ENCODE results near the gene ESPN.
"Not testable (repeated sequence)": the region's sequence is repeated elsewhere in the genome, so short reads cannot be mapped to it uniquely, and the experiment has no call there.

Gene ESPN

GRCh38 chr1:6395130-6395529 is 29.4 kb upstream of the ESPN start:
- not testable (repeated sequence) for H3K27ac Mint-ChIP-seq (ENCODE audit: low read depth); ATAC-seq (replicated peaks; ENCODE audit: extremely low read depth, poor library complexity, severe bottlenecking); H3K9me3 Mint-ChIP-seq; DNase-seq (ENCODE audit: low spot score in 2 of 2); H3K27me3 Mint-ChIP-seq; H3K36me3 Mint-ChIP-seq (ENCODE audit: insufficient read depth); H3K4me3 Mint-ChIP-seq
- peaks cover 14% of the 10 kb centered on the region for H3K4me1 Mint-ChIP-seq

- H3K4me3 Mint-ChIP-seq, result not testable (repeated sequence)
Measured at GRCh38 chr1:6395781-6396244, 28.8 kb upstream of the ESPN start.

GRCh38 chr1:6396998-6397397 is 27.6 kb upstream of the ESPN start:
- no peak overlapping the region for H3K4me3 Mint-ChIP-seq
- H3K4me1 Mint-ChIP-seq, result peaks cover 14% of the 10 kb centered on the region
- no peak for DNase-seq (ENCODE audit: low spot score in 2 of 2)
- no peak overlapping the region for H3K27ac Mint-ChIP-seq (ENCODE audit: low read depth)
- peaks cover 6% of the 10 kb centered on the region for H3K36me3 Mint-ChIP-seq (ENCODE audit: insufficient read depth)
- peaks cover 9% of the 10 kb centered on the region for H3K27me3 Mint-ChIP-seq
- no peak for ATAC-seq (replicated peaks; ENCODE audit: extremely low read depth, poor library complexity, severe bottlenecking)
- no peaks in the 10 kb centered on the region for H3K9me3 Mint-ChIP-seq

More at GRCh38 chr1:6395781-6396244, 28.8 kb upstream of the ESPN start:
- not testable (repeated sequence) for H3K27me3 Mint-ChIP-seq; H3K36me3 Mint-ChIP-seq (ENCODE audit: insufficient read depth); H3K27ac Mint-ChIP-seq (ENCODE audit: low read depth); H3K9me3 Mint-ChIP-seq; DNase-seq (ENCODE audit: low spot score in 2 of 2); ATAC-seq (replicated peaks; ENCODE audit: extremely low read depth, poor library complexity, severe bottlenecking)
- peaks cover 14% of the 10 kb centered on the region for H3K4me1 Mint-ChIP-seq

- Mint-ChIP-seq H3K4me3 (no peak overlapping the region), H3K27ac (ENCODE audit: low read depth) (peak overlapping the region; percentile 45), H3K36me3 (ENCODE audit: insufficient read depth) (peaks cover 6% of the 10 kb centered on the region), H3K27me3 (peaks cover 9% of the 10 kb centered on the region), H3K4me1 (peaks cover 8% of the 10 kb centered on the region), H3K9me3 (no peaks in the 10 kb centered on the region)
- no peak for ATAC-seq (replicated peaks; ENCODE audit: extremely low read depth, poor library complexity, severe bottlenecking)
- no peak for DNase-seq (ENCODE audit: low spot score in 2 of 2)
Measured at GRCh38 chr1:6397844-6398441, 26.6 kb upstream of the ESPN start.

GRCh38 chr1:6399294-6399693 is 25.3 kb upstream of the ESPN start:
- peaks cover under 1% of the 10 kb centered on the region for H3K4me1 Mint-ChIP-seq
- H3K27ac Mint-ChIP-seq (ENCODE audit: low read depth), result no peak overlapping the region
- no peak overlapping the region for H3K4me3 Mint-ChIP-seq
- no peaks in the 10 kb centered on the region for H3K36me3 Mint-ChIP-seq (ENCODE audit: insufficient read depth)
- no peak for DNase-seq (ENCODE audit: low spot score in 2 of 2)
- peaks cover 9% of the 10 kb centered on the region for H3K27me3 Mint-ChIP-seq
- H3K9me3 Mint-ChIP-seq, result no peaks in the 10 kb centered on the region
- no peak for ATAC-seq (replicated peaks; ENCODE audit: extremely low read depth, poor library complexity, severe bottlenecking)

- ATAC-seq (replicated peaks; ENCODE audit: extremely low read depth, poor library complexity, severe bottlenecking), result no peak
- DNase-seq (ENCODE audit: low spot score in 2 of 2), result no peak
- Mint-ChIP-seq H3K9me3 (no peaks in the 10 kb centered on the region), H3K27me3 (peaks cover 9% of the 10 kb centered on the region), H3K4me3 (no peak overlapping the region), H3K27ac (ENCODE audit: low read depth) (no peak overlapping the region), H3K4me1 (no peaks in the 10 kb centered on the region), H3K36me3 (ENCODE audit: insufficient read depth) (no peaks in the 10 kb centered on the region)
Measured at GRCh38 chr1:6401673-6402072, 22.9 kb upstream of the ESPN start.

- Mint-ChIP-seq H3K27me3 (peaks cover 19% of the 10 kb centered on the region), H3K27ac (ENCODE audit: low read depth) (no peak overlapping the region), H3K36me3 (ENCODE audit: insufficient read depth) (peaks cover 1% of the 10 kb centered on the region), H3K4me1 (no peaks in the 10 kb centered on the region), H3K4me3 (no peak overlapping the region), H3K9me3 (no peaks in the 10 kb centered on the region)
- DNase-seq (ENCODE audit: low spot score in 2 of 2), result no peak
- no peak for ATAC-seq (replicated peaks; ENCODE audit: extremely low read depth, poor library complexity, severe bottlenecking)
Measured at GRCh38 chr1:6408023-6408422, 16.6 kb upstream of the ESPN start.

GRCh38 chr1:6409053-6409452 is 15.5 kb upstream of the ESPN start:
- no peak for ATAC-seq (replicated peaks; ENCODE audit: extremely low read depth, poor library complexity, severe bottlenecking)
- DNase-seq (ENCODE audit: low spot score in 2 of 2), result no peak
- Mint-ChIP-seq H3K4me3 (no peak overlapping the region), H3K4me1 (no peaks in the 10 kb centered on the region), H3K27ac (ENCODE audit: low read depth) (no peak overlapping the region), H3K9me3 (no peaks in the 10 kb centered on the region), H3K36me3 (ENCODE audit: insufficient read depth) (peaks cover 1% of the 10 kb centered on the region), H3K27me3 (peaks cover 25% of the 10 kb centered on the region)

GRCh38 chr1:6409733-6410132 is 14.8 kb upstream of the ESPN start:
- H3K4me1 Mint-ChIP-seq, result peaks cover 5% of the 10 kb centered on the region
- H3K4me3 Mint-ChIP-seq, result no peak overlapping the region
- no peaks in the 10 kb centered on the region for H3K9me3 Mint-ChIP-seq
- DNase-seq (ENCODE audit: low spot score in 2 of 2) (no peak), ATAC-seq (replicated peaks; ENCODE audit: extremely low read depth, poor library complexity, severe bottlenecking) (no peak)
- H3K36me3 Mint-ChIP-seq (ENCODE audit: insufficient read depth), result peaks cover 1% of the 10 kb centered on the region
- no peak overlapping the region for H3K27ac Mint-ChIP-seq (ENCODE audit: low read depth)
- H3K27me3 Mint-ChIP-seq, result peaks cover 32% of the 10 kb centered on the region

- Mint-ChIP-seq H3K27ac (ENCODE audit: low read depth) (no peak overlapping the region), H3K4me1 (peaks cover 5% of the 10 kb centered on the region)
- DNase-seq (ENCODE audit: low spot score in 2 of 2), result no peak
Measured at GRCh38 chr1:6410248-6410893, 14.2 kb upstream of the ESPN start.

GRCh38 chr1:6412896-6413295 is 11.7 kb upstream of the ESPN start:
- Mint-ChIP-seq H3K4me1 (peaks cover 5% of the 10 kb centered on the region), H3K36me3 (ENCODE audit: insufficient read depth) (peaks cover 1% of the 10 kb centered on the region), H3K4me3 (no peak overlapping the region), H3K27ac (ENCODE audit: low read depth) (no peak overlapping the region), H3K27me3 (peaks cover 64% of the 10 kb centered on the region), H3K9me3 (no peaks in the 10 kb centered on the region)
- ATAC-seq (replicated peaks; ENCODE audit: extremely low read depth, poor library complexity, severe bottlenecking) (no peak), DNase-seq (ENCODE audit: low spot score in 2 of 2) (no peak)

More at GRCh38 chr1:6410248-6410893, 14.2 kb upstream of the ESPN start:
- peaks cover 39% of the 10 kb centered on the region for H3K27me3 Mint-ChIP-seq
- no peak for ATAC-seq (replicated peaks; ENCODE audit: extremely low read depth, poor library complexity, severe bottlenecking)
- H3K9me3 Mint-ChIP-seq, result no peaks in the 10 kb centered on the region
- H3K4me3 Mint-ChIP-seq, result no peak overlapping the region
- peaks cover 1% of the 10 kb centered on the region for H3K36me3 Mint-ChIP-seq (ENCODE audit: insufficient read depth)

- peaks cover 69% of the 10 kb centered on the region for H3K27me3 Mint-ChIP-seq
- no peak overlapping the region for H3K4me3 Mint-ChIP-seq
- H3K4me1 Mint-ChIP-seq, result peaks cover 5% of the 10 kb centered on the region
Measured at GRCh38 chr1:6414443-6414844, 10.1 kb upstream of the ESPN start.

GRCh38 chr1:6414881-6415626 is 9.5 kb upstream of the ESPN start:
- Mint-ChIP-seq H3K4me3 (no peak overlapping the region), H3K36me3 (ENCODE audit: insufficient read depth) (no peaks in the 10 kb centered on the region), H3K27me3 (peaks cover 69% of the 10 kb centered on the region), H3K27ac (ENCODE audit: low read depth) (no peak overlapping the region), H3K4me1 (peaks cover 5% of the 10 kb centered on the region), H3K9me3 (no peaks in the 10 kb centered on the region)
- no peak for ATAC-seq (replicated peaks; ENCODE audit: extremely low read depth, poor library complexity, severe bottlenecking)
- DNase-seq (ENCODE audit: low spot score in 2 of 2), result no peak

More at GRCh38 chr1:6414443-6414844, 10.1 kb upstream of the ESPN start:
- ATAC-seq (replicated peaks; ENCODE audit: extremely low read depth, poor library complexity, severe bottlenecking) (no peak), DNase-seq (ENCODE audit: low spot score in 2 of 2) (no peak)
- H3K27ac Mint-ChIP-seq (ENCODE audit: low read depth), result no peak overlapping the region
- no peaks in the 10 kb centered on the region for H3K9me3 Mint-ChIP-seq
- no peaks in the 10 kb centered on the region for H3K36me3 Mint-ChIP-seq (ENCODE audit: insufficient read depth)

Measured in central memory CD8-positive, alpha-beta T cell (primary cell).